Endothelial cell of umbilical vein (primary cell): Measurements from ENCODE around the gene PET100. TPM values are rescaled to one million over a fixed set of nuclear protein-coding genes. Genes with fewer than 3 reads are reported as not detected.
A peak's percentile ranks its signal among the peaks of the same experiment; 100 is the strongest.

Experiments
- BruUV-seq: library from RNA; stranded (reverse); fragments of 400-500 nt; replicated peaks from 2 replicates; lab custom pipeline; 2021; lab: Mats Ljungman, UMichigan
- CTCF ChIA-PET: fragments of 300-600, 350-600 bp; sonication (Branson Sonifier 250); formaldehyde crosslinking; loops from one replicate; lab custom pipeline; 2021; ENCODE audit warnings: antibody characterized with exemption, inconsistent platforms; lab: Charles Lee
- POLR2A ChIA-PET: fragments of 300-600, 350-600 bp; sonication (Branson Sonifier 250); formaldehyde crosslinking; loops from one replicate; lab custom pipeline; 2021; ENCODE audit warnings: antibody characterized with exemption, inconsistent platforms; lab: Charles Lee
- DNase-seq: peaks from one replicate; pipeline ENCODE4 v3.0.0-alpha.2; 2011; ENCODE audit warnings: low read depth, low spot score
- FAIRE-seq: peaks from 2 replicates; lab custom pipeline; 2011; peaks lifted over from hg19 to GRCh38; lab: Jason Lieb, UNC
- H2AFZ ChIP-seq: 2 replicates; pipeline ENCODE4 v1.6.0; 2012; ENCODE audit warnings: low read depth, low read length, control low read depth, inconsistent platforms
- H3K27ac ChIP-seq: 2 replicates; pipeline ENCODE4 v1.5.1; 2011; ENCODE audit warnings: low read depth, mild to moderate bottlenecking, control low read depth, low read length, moderate library complexity; ENCODE audit not compliant: insufficient read depth
- H3K27me3 ChIP-seq, 2 experiments: 2 replicates each; pipeline versions ENCODE4 v1.6.0 to v1.6.1; 2011; ENCODE audit warnings: low read length in 2 of 2, mixed read lengths in 1 of 2; ENCODE audit not compliant: control insufficient read depth in 2 of 2, insufficient read depth in 2 of 2
- H3K36me3 ChIP-seq, 2 experiments: 2 replicates in 1 of 2; 3 replicates in 1 of 2; pipeline ENCODE4 v1.5.1; 2011; ENCODE audit warnings: low read length in 2 of 2, mild to moderate bottlenecking in 1 of 2, moderate library complexity in 1 of 2; ENCODE audit not compliant: control insufficient read depth in 2 of 2, insufficient read depth in 2 of 2; ENCODE audit errors: extremely low read depth in 1 of 2
- H3K4me1 ChIP-seq: 3 replicates; pipeline ENCODE4 v1.5.1; 2011; ENCODE audit warnings: mild to moderate bottlenecking, low read length; ENCODE audit not compliant: control insufficient read depth, insufficient read depth; ENCODE audit errors: extremely low read depth
- H3K4me2 ChIP-seq: 2 replicates; pipeline ENCODE4 v1.6.1; 2011; ENCODE audit warnings: low read length, control low read depth, mixed read lengths; ENCODE audit not compliant: insufficient read depth
- H3K4me3 ChIP-seq, 3 experiments: fragments of 200-600 bp in 1 of 3; sonication (generic), shearing (Covaris generic) in 1 of 3; replicated peaks in 1 of 3; 2 replicates each; pipeline ENCODE4 v1.5.1; 2011 to 2016; ENCODE audit warnings: control low read depth in 3 of 3, low read length in 3 of 3, mild to moderate bottlenecking in 2 of 3, inconsistent platforms in 1 of 3, low read depth in 1 of 3, moderate library complexity in 1 of 3; ENCODE audit not compliant: insufficient read depth in 1 of 3
- H3K79me2 ChIP-seq: 2 replicates; pipeline ENCODE4 v1.6.0; 2012; ENCODE audit warnings: low read length, inconsistent platforms; ENCODE audit not compliant: control insufficient read depth, insufficient read depth
- H3K9ac ChIP-seq: replicated peaks from 2 replicates; pipeline ENCODE3; 2011; ENCODE audit warnings: low read length, control low read depth; ENCODE audit not compliant: insufficient read depth; ENCODE audit errors: extremely low read depth
- H3K9me1 ChIP-seq: replicated peaks from 3 replicates; pipeline ENCODE4 v1.6.0; 2011; ENCODE audit warnings: mild to moderate bottlenecking, low read length; ENCODE audit not compliant: control insufficient read depth, insufficient read depth; ENCODE audit errors: extremely low read depth
- H3K9me3 ChIP-seq: replicated peaks from 2 replicates; pipeline ENCODE4 v1.5.1; 2012; ENCODE audit warnings: low read length, inconsistent platforms; ENCODE audit not compliant: control insufficient read depth, insufficient read depth
- H4K20me1 ChIP-seq: replicated peaks from 2 replicates; pipeline ENCODE3; 2011; ENCODE audit warnings: mild to moderate bottlenecking, low read length; ENCODE audit not compliant: control insufficient read depth, insufficient read depth; ENCODE audit errors: extremely low read depth
- EZH2 ChIP-seq: IDR thresholded peaks from 2 replicates; pipeline ENCODE4 v1.6.1; 2012; ENCODE audit warnings: borderline replicate concordance, low read depth, mild to moderate bottlenecking, moderate library complexity, low read length, inconsistent platforms; ENCODE audit not compliant: severe bottlenecking
- FOS ChIP-seq: IDR thresholded peaks from 2 replicates; pipeline ENCODE4 v1.6.1; 2011; ENCODE audit warnings: mild to moderate bottlenecking, low read length, moderate library complexity, borderline replicate concordance; ENCODE audit not compliant: insufficient read depth
- JUN ChIP-seq: IDR thresholded peaks from 2 replicates; pipeline ENCODE4 v1.6.1; 2011; ENCODE audit warnings: borderline replicate concordance, low read depth; ENCODE audit not compliant: insufficient read length, insufficient read depth
- MYC ChIP-seq: IDR thresholded peaks from one replicate; pipeline ENCODE4 v1.6.1; 2011; ENCODE audit warnings: mild to moderate bottlenecking, low read depth, low read length
- POLR2A ChIP-seq: IDR thresholded peaks from 2 replicates; pipeline ENCODE4 v1.6.1; 2012; ENCODE audit warnings: low read depth, mild to moderate bottlenecking, control low read depth, low read length
- POLR2AphosphoS5 ChIP-seq: IDR thresholded peaks from 2 replicates; pipeline ENCODE4 v1.6.1; 2012; ENCODE audit warnings: low read depth, mild to moderate bottlenecking, control low read depth, low read length, moderate library complexity; ENCODE audit not compliant: insufficient read depth
- dilution Hi-C: fragments of 300-500 bp; cut with MboI; formaldehyde crosslinking; loops from one replicate; pipeline ENCODE4 v1.15.0; 2019; ENCODE audit warnings: low sequenced_read_pairs; ENCODE audit not compliant: extremely low pct_ligation_motif_present
- intact Hi-C: fragments of 100-400 bp; cut with micrococcal nuclease; formaldehyde crosslinking; loops from one replicate; pipeline ENCODE4 v1.10.0; 2022
- polyA plus RNA-seq, 4 experiments: library from polyadenylated mRNA; depleted of rRNA in 3 of 4; stranded (reverse) in 3 of 4; unstranded in 1 of 4; fragments of >200 nt; gene quantifications; 2 replicates each; pipeline versions ENCODE4 v1.2.1 to v1.2.3, GENCODE V29; 2011 to 2012; ENCODE audit warnings: missing spikeins in 1 of 4
- total RNA-seq: library from RNA; stranded (reverse); gene quantifications from 2 replicates; pipeline ENCODE4 v1.2.3, GENCODE V29; 2021
- TF ChIP-seq, protein P1 (sequence below): IDR thresholded peaks from 2 replicates; pipeline ENCODE4 v1.6.1; 2011; ENCODE audit not compliant: insufficient read depth, insufficient read length
- TF ChIP-seq, protein P2 (sequence below), 2 donors: IDR thresholded peaks; 1 replicate in 1 of 2; 2 replicates in 1 of 2; pipeline ENCODE4 v1.5.1; 2011; ENCODE audit warnings: low read length in 2 of 2, mild to moderate bottlenecking in 2 of 2, moderate library complexity in 2 of 2, control low read depth in 1 of 2, inconsistent platforms in 1 of 2, low read depth in 1 of 2; ENCODE audit not compliant: insufficient read depth in 1 of 2; ENCODE audit errors: extremely low read depth in 1 of 2

Gene PET100
- total and polyA plus RNA-seq, 2 donors (not counting 3 experiments of a cell fraction or from before 2014, with no cell fraction given): 55.0 to 172 TPM

DNA sequence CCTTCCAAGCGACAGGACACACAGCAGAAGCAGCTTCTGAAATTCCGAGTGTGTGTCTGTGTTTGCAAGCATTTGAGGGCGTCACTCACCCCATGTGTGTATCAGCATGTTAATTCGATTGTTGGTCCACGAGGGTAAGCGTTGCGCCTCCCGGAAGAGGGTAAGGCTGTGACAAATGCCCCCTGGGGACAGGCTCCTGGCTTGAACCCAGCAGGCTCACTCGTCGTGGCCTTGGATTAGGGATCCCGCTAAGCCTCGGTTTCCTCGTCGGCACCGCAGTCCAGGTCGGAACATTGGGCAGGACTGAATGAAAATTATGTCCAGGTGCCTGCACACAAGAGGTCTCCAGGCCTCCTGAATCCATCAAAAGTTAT is 6.7 kb downstream of the PET100 start:
- H3K27me3 ChIP-seq: no peaks in the 10 kb centered on the region
- ChIA-PET CTCF (interaction anchor here (0.7 kb wide), 1 partner anchor 45 kb away, joined by 3 read pairs; the partner anchor contains the start of gene TRAPPC5), POLR2A (no interaction called here)
- BruUV-seq: no TSS peak
- H3K4me1 ChIP-seq: peaks cover 7% of the 10 kb centered on the region
- H3K27ac ChIP-seq: no peak overlapping the region
- H3K36me3 ChIP-seq: peaks cover 0 to 4% of the 10 kb centered on the region in 2 experiments
- peak overlapping the region; percentile 98 for H2AFZ ChIP-seq
- DNase-seq (no peak), FAIRE-seq (no peak)
- H3K4me2 ChIP-seq: peak overlapping the region; percentile 53
- H3K9me1 ChIP-seq: no peaks in the 10 kb centered on the region
- intact Hi-C loops: no loop called here
- no peak overlapping the region for H3K9ac ChIP-seq
- TF ChIP-seq, protein P1, sequence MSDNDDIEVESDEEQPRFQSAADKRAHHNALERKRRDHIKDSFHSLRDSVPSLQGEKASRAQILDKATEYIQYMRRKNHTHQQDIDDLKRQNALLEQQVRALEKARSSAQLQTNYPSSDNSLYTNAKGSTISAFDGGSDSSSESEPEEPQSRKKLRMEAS: no peak
- TF ChIP-seq EZH2: no peak
- no peak for TF ChIP-seq MYC
- TF ChIP-seq FOS: no peak
- TF ChIP-seq POLR2A: no peak
- TF ChIP-seq POLR2AphosphoS5: no peak
- TF ChIP-seq JUN: no peak
- TF ChIP-seq, protein P2, sequence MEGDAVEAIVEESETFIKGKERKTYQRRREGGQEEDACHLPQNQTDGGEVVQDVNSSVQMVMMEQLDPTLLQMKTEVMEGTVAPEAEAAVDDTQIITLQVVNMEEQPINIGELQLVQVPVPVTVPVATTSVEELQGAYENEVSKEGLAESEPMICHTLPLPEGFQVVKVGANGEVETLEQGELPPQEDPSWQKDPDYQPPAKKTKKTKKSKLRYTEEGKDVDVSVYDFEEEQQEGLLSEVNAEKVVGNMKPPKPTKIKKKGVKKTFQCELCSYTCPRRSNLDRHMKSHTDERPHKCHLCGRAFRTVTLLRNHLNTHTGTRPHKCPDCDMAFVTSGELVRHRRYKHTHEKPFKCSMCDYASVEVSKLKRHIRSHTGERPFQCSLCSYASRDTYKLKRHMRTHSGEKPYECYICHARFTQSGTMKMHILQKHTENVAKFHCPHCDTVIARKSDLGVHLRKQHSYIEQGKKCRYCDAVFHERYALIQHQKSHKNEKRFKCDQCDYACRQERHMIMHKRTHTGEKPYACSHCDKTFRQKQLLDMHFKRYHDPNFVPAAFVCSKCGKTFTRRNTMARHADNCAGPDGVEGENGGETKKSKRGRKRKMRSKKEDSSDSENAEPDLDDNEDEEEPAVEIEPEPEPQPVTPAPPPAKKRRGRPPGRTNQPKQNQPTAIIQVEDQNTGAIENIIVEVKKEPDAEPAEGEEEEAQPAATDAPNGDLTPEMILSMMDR (IDR thresholded peaks at IDR 0.05; ENCODE audit: extremely low read depth in 1 of 2, insufficient read depth in 1 of 2, low read depth in 1 of 2, low read length in 2 of 2): no peak
- dilution Hi-C loops: no loop called here
- H4K20me1 ChIP-seq: no peaks in the 10 kb centered on the region
- H3K9me3 ChIP-seq: no peaks in the 10 kb centered on the region
- no peak overlapping the region for H3K4me3 ChIP-seq
- no peaks in the 10 kb centered on the region for H3K79me2 ChIP-seq
